ENCODE results near the gene RBMS1. TPM values are rescaled to one million over a fixed set of nuclear protein-coding genes. Genes with fewer than 3 reads are reported as not detected.

Gene RBMS1
- 58.4 TPM for total RNA-seq
- 10 to 100 TPM; 27.9 to 39.5 (median 32.5) TPM for polyA plus RNA-seq

GRCh38 chr2:160493227-160494028 is at the start of gene RBMS1:
Gene RBMS1 (minus strand): TSS chr2:160493807. CDS start chr2:160493363, 444 bp downstream.
- Histone ChIP-seq H3K27ac (ENCODE audit: insufficient read depth, low read length, poor library complexity, severe bottlenecking) (peak within 1 kb of the TSS; percentile 14), H3K4me3 (ENCODE audit: low read depth, low read length) (peak within 1 kb of the TSS; percentile 34), H3K27me3 (ENCODE audit: control insufficient read depth, insufficient read depth, low read length) (peaks cover 31% of the 10 kb centered on the region), H3K36me3 (ENCODE audit: control insufficient read depth, insufficient read depth, low read length) (no peaks in the 10 kb centered on the region), H3K9me3 (ENCODE audit: control insufficient read depth in 2 of 2, low read length in 2 of 2) (no peaks in the 10 kb centered on the region), H3K4me1 (ENCODE audit: control insufficient read depth, insufficient read depth, low read length, poor library complexity, severe bottlenecking) (peaks cover 17% of the 10 kb centered on the region)
- DNase-seq (peak; percentile 13 to 57 (median 21)), ATAC-seq (ENCODE audit: low read depth in 2 of 2) (peak; percentile 32 to 49)
- Mint-ChIP-seq H3K4me1 (peaks cover 4 to 23% (median 7%) of the 10 kb centered on the region in 4 donors), H3K4me3 (peak within 1 kb of the TSS; percentile 86 to 98 (median 89)), H3K27me3 (peaks cover 62% of the 10 kb centered on the region), H3K9me3 (peaks cover 0 to 2% (median 0%) of the 10 kb centered on the region in 7 donors), H3K36me3 (no peaks in the 10 kb centered on the region), H3K27ac (peak within 1 kb of the TSS in 1 of 3 donors; percentile 21)

- ATAC-seq (ENCODE audit: low read depth in 2 of 2) (no peak), DNase-seq (no peak)
- Histone ChIP-seq H3K27me3 (ENCODE audit: control insufficient read depth, insufficient read depth, low read length) (no peaks in the 10 kb centered on the region), H3K4me3 (ENCODE audit: low read depth, low read length) (no peak overlapping the region), H3K36me3 (ENCODE audit: control insufficient read depth, insufficient read depth, low read length) (no peaks in the 10 kb centered on the region), H3K27ac (ENCODE audit: insufficient read depth, low read length, poor library complexity, severe bottlenecking) (no peak overlapping the region), H3K4me1 (ENCODE audit: control insufficient read depth, insufficient read depth, low read length, poor library complexity, severe bottlenecking) (no peaks in the 10 kb centered on the region), H3K9me3 (ENCODE audit: control insufficient read depth in 2 of 2, low read length in 2 of 2) (no peaks in the 10 kb centered on the region)
- Mint-ChIP-seq H3K9me3 (no peaks in the 10 kb centered on the region), H3K27ac (no peak overlapping the region), H3K4me3 (no peak overlapping the region), H3K4me1 (no peaks in the 10 kb centered on the region), H3K36me3 (no peaks in the 10 kb centered on the region), H3K27me3 (peaks cover 9% of the 10 kb centered on the region)
These were observed 48.1 kb upstream of the RBMS1 start for GRCh38 chr2:160541745-160542144.

- Histone ChIP-seq H3K27me3 (ENCODE audit: control insufficient read depth, insufficient read depth, low read length) (no peaks in the 10 kb centered on the region), H3K36me3 (ENCODE audit: control insufficient read depth, insufficient read depth, low read length) (no peaks in the 10 kb centered on the region), H3K27ac (ENCODE audit: insufficient read depth, low read length, poor library complexity, severe bottlenecking) (no peak overlapping the region), H3K9me3 (ENCODE audit: control insufficient read depth in 2 of 2, low read length in 2 of 2) (no peaks in the 10 kb centered on the region), H3K4me1 (ENCODE audit: control insufficient read depth, insufficient read depth, low read length, poor library complexity, severe bottlenecking) (no peaks in the 10 kb centered on the region), H3K4me3 (ENCODE audit: low read depth, low read length) (no peak overlapping the region)
- no peaks in the 10 kb centered on the region for H3K36me3 Mint-ChIP-seq
- no peak for DNase-seq
- peaks cover 0 to 3% (median 0%) of the 10 kb centered on the region in 4 donors for H3K4me1 Mint-ChIP-seq
- H3K4me3 Mint-ChIP-seq: no peak overlapping the region
- H3K27me3 Mint-ChIP-seq: peaks cover 9% of the 10 kb centered on the region
- peaks cover 0 to 3% (median 0%) of the 10 kb centered on the region in 7 donors for H3K9me3 Mint-ChIP-seq
- H3K27ac Mint-ChIP-seq: no peak overlapping the region
- no peak for ATAC-seq (ENCODE audit: low read depth in 2 of 2)
These were observed 45.1 kb upstream of the RBMS1 start for GRCh38 chr2:160538559-160539355.

- Mint-ChIP-seq H3K27me3 (peaks cover 9% of the 10 kb centered on the region), H3K9me3 (peaks cover 0 to 3% (median 0%) of the 10 kb centered on the region in 7 donors), H3K4me1 (peaks cover 0 to 3% (median 0%) of the 10 kb centered on the region in 4 donors), H3K4me3 (no peak overlapping the region), H3K36me3 (no peaks in the 10 kb centered on the region), H3K27ac (no peak overlapping the region)
- Histone ChIP-seq H3K9me3 (ENCODE audit: control insufficient read depth in 2 of 2, low read length in 2 of 2) (no peaks in the 10 kb centered on the region), H3K27ac (ENCODE audit: insufficient read depth, low read length, poor library complexity, severe bottlenecking) (no peak overlapping the region), H3K4me1 (ENCODE audit: control insufficient read depth, insufficient read depth, low read length, poor library complexity, severe bottlenecking) (no peaks in the 10 kb centered on the region), H3K27me3 (ENCODE audit: control insufficient read depth, insufficient read depth, low read length) (no peaks in the 10 kb centered on the region), H3K36me3 (ENCODE audit: control insufficient read depth, insufficient read depth, low read length) (no peaks in the 10 kb centered on the region), H3K4me3 (ENCODE audit: low read depth, low read length) (no peak overlapping the region)
- ATAC-seq (ENCODE audit: low read depth in 2 of 2): no peak
- DNase-seq: no peak
These were observed 44.5 kb upstream of the RBMS1 start for GRCh38 chr2:160538115-160538514.

GRCh38 chr2:160534996-160535395 is 41.4 kb upstream of the RBMS1 start:
- H3K4me3 ChIP-seq (ENCODE audit: low read depth, low read length): no peak overlapping the region
- no peak overlapping the region for H3K27ac Mint-ChIP-seq
- H3K4me1 ChIP-seq (ENCODE audit: control insufficient read depth, insufficient read depth, low read length, poor library complexity, severe bottlenecking): no peaks in the 10 kb centered on the region
- peaks cover 0 to 3% (median 0%) of the 10 kb centered on the region in 4 donors for H3K4me1 Mint-ChIP-seq
- no peaks in the 10 kb centered on the region for H3K9me3 ChIP-seq (ENCODE audit: control insufficient read depth in 2 of 2, low read length in 2 of 2)
- no peak overlapping the region for H3K4me3 Mint-ChIP-seq
- H3K27me3 ChIP-seq (ENCODE audit: control insufficient read depth, insufficient read depth, low read length): peaks cover 3% of the 10 kb centered on the region
- H3K36me3 Mint-ChIP-seq: no peaks in the 10 kb centered on the region
- H3K36me3 ChIP-seq (ENCODE audit: control insufficient read depth, insufficient read depth, low read length): no peaks in the 10 kb centered on the region
- ATAC-seq (ENCODE audit: low read depth in 2 of 2): no peak
- no peaks in the 10 kb centered on the region for H3K27me3 Mint-ChIP-seq
- DNase-seq: no peak
- no peak overlapping the region for H3K27ac ChIP-seq (ENCODE audit: insufficient read depth, low read length, poor library complexity, severe bottlenecking)
- peaks cover 0 to 3% (median 0%) of the 10 kb centered on the region in 7 donors for H3K9me3 Mint-ChIP-seq

GRCh38 chr2:160534249-160534648 is 40.6 kb upstream of the RBMS1 start:
- ATAC-seq (ENCODE audit: low read depth in 2 of 2): no peak

DNA sequence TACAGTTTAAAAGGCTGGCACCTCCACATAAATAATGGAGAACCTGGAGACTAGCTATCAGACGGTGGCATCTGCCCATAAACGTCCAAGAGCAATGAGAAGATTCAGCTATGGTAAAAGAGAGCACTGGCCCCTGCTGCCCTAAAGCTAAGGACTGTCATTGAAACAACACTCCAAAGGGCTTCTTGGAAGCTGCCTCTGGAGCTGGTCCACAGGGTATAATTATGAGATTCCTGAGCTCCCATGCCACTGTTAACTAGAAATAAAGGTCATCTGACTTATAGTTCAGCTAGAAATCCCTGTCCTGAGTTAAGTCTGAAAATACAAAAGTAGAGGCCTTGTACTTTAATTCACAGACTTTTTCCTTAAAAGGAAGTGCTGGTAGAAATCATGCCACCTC is 39.9 kb upstream of the RBMS1 start:
- Mint-ChIP-seq H3K36me3 (no peaks in the 10 kb centered on the region), H3K4me1 (peaks cover 0 to 3% (median 0%) of the 10 kb centered on the region in 4 donors), H3K27ac (no peak overlapping the region), H3K27me3 (no peaks in the 10 kb centered on the region), H3K4me3 (no peak overlapping the region), H3K9me3 (peaks cover 0 to 3% (median 0%) of the 10 kb centered on the region in 7 donors)
- no peak for DNase-seq
- Histone ChIP-seq H3K27ac (ENCODE audit: insufficient read depth, low read length, poor library complexity, severe bottlenecking) (no peak overlapping the region), H3K4me3 (ENCODE audit: low read depth, low read length) (no peak overlapping the region), H3K4me1 (ENCODE audit: control insufficient read depth, insufficient read depth, low read length, poor library complexity, severe bottlenecking) (no peaks in the 10 kb centered on the region), H3K36me3 (ENCODE audit: control insufficient read depth, insufficient read depth, low read length) (no peaks in the 10 kb centered on the region), H3K27me3 (ENCODE audit: control insufficient read depth, insufficient read depth, low read length) (peaks cover 3% of the 10 kb centered on the region), H3K9me3 (ENCODE audit: control insufficient read depth in 2 of 2, low read length in 2 of 2) (no peaks in the 10 kb centered on the region)
- ATAC-seq (ENCODE audit: low read depth in 2 of 2): no peak

More at GRCh38 chr2:160534249-160534648, 40.6 kb upstream of the RBMS1 start:
- Mint-ChIP-seq H3K4me3 (no peak overlapping the region), H3K9me3 (peaks cover 0 to 3% (median 0%) of the 10 kb centered on the region in 7 donors), H3K27me3 (no peaks in the 10 kb centered on the region), H3K27ac (no peak overlapping the region), H3K36me3 (no peaks in the 10 kb centered on the region), H3K4me1 (peaks cover 0 to 3% (median 0%) of the 10 kb centered on the region in 4 donors)
- no peaks in the 10 kb centered on the region for H3K36me3 ChIP-seq (ENCODE audit: control insufficient read depth, insufficient read depth, low read length)
- no peak overlapping the region for H3K27ac ChIP-seq (ENCODE audit: insufficient read depth, low read length, poor library complexity, severe bottlenecking)
- no peaks in the 10 kb centered on the region for H3K9me3 ChIP-seq (ENCODE audit: control insufficient read depth in 2 of 2, low read length in 2 of 2)
- no peak for DNase-seq
- H3K4me3 ChIP-seq (ENCODE audit: low read depth, low read length): no peak overlapping the region
- peaks cover 3% of the 10 kb centered on the region for H3K27me3 ChIP-seq (ENCODE audit: control insufficient read depth, insufficient read depth, low read length)
- no peaks in the 10 kb centered on the region for H3K4me1 ChIP-seq (ENCODE audit: control insufficient read depth, insufficient read depth, low read length, poor library complexity, severe bottlenecking)
